ENCODE results near the gene ZC3H18.

DNA sequence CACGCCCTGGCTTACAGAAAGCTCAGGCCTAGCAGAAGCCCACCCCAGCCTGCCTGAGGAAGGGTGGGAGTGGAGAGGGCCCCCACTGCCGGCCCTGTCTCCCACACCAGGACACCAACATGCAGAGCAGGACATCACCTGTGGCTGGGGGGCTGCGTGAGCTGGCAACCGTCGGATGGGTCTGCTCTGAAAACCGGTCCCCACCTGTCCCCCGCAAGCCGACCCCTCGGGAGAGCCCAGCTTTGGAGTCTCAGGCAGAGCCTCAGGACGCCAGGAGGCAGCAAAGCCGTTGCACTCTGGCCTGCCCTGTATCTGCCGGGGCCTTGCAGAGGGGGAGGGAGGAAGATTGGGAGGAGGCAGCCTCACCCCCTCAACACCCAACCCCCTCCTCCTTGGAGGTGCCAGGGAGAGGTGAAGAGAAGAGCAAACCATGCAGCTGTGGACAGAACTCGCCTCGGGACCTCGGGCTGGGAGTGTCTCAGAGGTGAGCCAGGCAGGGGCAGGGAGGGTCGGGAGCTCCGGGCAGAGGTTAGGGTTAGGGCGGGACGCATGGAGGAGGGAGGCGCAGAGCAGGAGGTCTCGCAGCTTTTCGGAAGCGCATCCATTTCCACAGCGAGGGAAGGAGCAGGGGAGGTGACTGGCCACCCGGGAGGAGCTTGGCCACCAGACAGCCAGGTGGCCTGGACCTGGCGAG, 30.4 kb upstream of the ZC3H18 start:
- no peak for TF ChIP-seq EZH2 (IDR thresholded peaks at IDR 0.05; ENCODE audit: low read depth)
- TF ChIP-seq, protein P1, sequence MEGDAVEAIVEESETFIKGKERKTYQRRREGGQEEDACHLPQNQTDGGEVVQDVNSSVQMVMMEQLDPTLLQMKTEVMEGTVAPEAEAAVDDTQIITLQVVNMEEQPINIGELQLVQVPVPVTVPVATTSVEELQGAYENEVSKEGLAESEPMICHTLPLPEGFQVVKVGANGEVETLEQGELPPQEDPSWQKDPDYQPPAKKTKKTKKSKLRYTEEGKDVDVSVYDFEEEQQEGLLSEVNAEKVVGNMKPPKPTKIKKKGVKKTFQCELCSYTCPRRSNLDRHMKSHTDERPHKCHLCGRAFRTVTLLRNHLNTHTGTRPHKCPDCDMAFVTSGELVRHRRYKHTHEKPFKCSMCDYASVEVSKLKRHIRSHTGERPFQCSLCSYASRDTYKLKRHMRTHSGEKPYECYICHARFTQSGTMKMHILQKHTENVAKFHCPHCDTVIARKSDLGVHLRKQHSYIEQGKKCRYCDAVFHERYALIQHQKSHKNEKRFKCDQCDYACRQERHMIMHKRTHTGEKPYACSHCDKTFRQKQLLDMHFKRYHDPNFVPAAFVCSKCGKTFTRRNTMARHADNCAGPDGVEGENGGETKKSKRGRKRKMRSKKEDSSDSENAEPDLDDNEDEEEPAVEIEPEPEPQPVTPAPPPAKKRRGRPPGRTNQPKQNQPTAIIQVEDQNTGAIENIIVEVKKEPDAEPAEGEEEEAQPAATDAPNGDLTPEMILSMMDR (conservative IDR thresholded peaks at IDR 0.05) = no peak
